ENCODE measurements around the gene TMEM95. TPM values are rescaled to one million over a fixed set of nuclear protein-coding genes. Genes with fewer than 3 reads are reported as not detected.
A peak's percentile ranks its signal among the peaks of the same experiment; 100 is the strongest.

The TMEM95 gene
- total and polyA plus RNA-seq, 2 of the 8 experiments (the other 6 are each of a cell fraction or from before 2014, with no cell fraction given): not detected

DNA sequence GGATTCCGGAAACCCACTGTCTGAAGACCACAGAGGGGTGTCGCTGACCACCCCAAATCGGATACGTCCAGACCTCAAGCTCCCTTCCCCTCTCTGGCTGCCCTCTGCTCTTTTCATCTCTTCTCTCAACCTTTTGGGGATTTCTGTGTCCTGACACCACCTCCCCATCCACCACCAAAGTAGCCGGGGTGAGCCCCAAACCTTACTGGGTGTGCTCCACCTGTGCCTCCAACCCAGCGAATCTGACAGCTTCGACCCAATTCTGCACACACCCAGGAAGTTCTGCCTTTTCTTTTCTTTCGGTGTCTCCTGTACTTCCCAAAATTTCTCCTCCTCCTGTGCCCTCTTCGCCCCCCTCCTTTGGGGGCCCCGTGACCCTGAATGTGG is 2.5 kb upstream of the TMEM95 start:
- no peak overlapping the region for H3K14ac ChIP-seq (ENCODE audit: insufficient read length)
- DNase-seq (ENCODE audit: low read depth in 1 of 2, low spot score in 2 of 2) (no peak), FAIRE-seq (no peak)
- no peaks in the 10 kb centered on the region for H3K36me3 ChIP-seq (ENCODE audit: control insufficient read depth in 2 of 4, insufficient read depth in 4 of 4, low read length in 3 of 4)
- H3K18ac ChIP-seq (ENCODE audit: extremely low read depth, low read length): peak overlapping the region; percentile 60
- H2BK20ac ChIP-seq (ENCODE audit: low read length): no peak overlapping the region
- no peaks in the 10 kb centered on the region for H3K79me1 ChIP-seq (ENCODE audit: low read depth, low read length)
- peaks cover 0 to 2% of the 10 kb centered on the region in 2 experiments for H4K20me1 ChIP-seq (replicated peaks in 1 of 2; ENCODE audit: control insufficient read depth in 1 of 2, insufficient read depth in 2 of 2, low read length in 2 of 2)
- peak overlapping the region; percentile 39 for H3K56ac ChIP-seq (replicated peaks; ENCODE audit: insufficient read length, low read depth, low read length)
- H3K9ac ChIP-seq (replicated peaks in 1 of 4; ENCODE audit: extremely low read depth in 1 of 4, low read depth in 3 of 4, low read length in 3 of 4): peak overlapping the region in 1 of 4 experiments; percentile 69; a peak in 2 of 7 replicates
- peak overlapping the region; percentile 57 for H3K4ac ChIP-seq (replicated peaks; ENCODE audit: insufficient read length, low read depth, low read length)
- H2BK12ac ChIP-seq (ENCODE audit: low read depth, low read length): no peak overlapping the region
- H2BK120ac ChIP-seq (replicated peaks; ENCODE audit: low read depth, low read length): no peak overlapping the region
- TF ChIP-seq CTCF (IDR thresholded peaks at IDR 0.05; ENCODE audit: control extremely low read depth in 1 of 3, insufficient read depth in 1 of 3, low read depth in 1 of 3, low read length in 3 of 3) (peak in 1 of 3 experiments; percentile 77; a peak in 2 of 4 replicates), CEBPB (IDR thresholded peaks at IDR 0.05; ENCODE audit: low read depth, low read length) (no peak), BCL11A (IDR thresholded peaks at IDR 0.05; ENCODE audit: low read depth in 2 of 2, low read length in 2 of 2) (no peak), TEAD4 (IDR thresholded peaks at IDR 0.05; ENCODE audit: low read depth, low read length) (peak; percentile 80; the same call in 1 of the 2 replicates), HDAC2 (IDR thresholded peaks at IDR 0.05; ENCODE audit: borderline replicate concordance in 1 of 2, low read depth in 2 of 2, low read length in 2 of 2) (no peak), TAF7 (optimal IDR thresholded peaks at IDR 0.05; ENCODE audit: borderline replicate concordance, low read depth, low read length) (no peak)
- H2BK15ac ChIP-seq (ENCODE audit: low read length): peak overlapping the region; percentile 81; the same call in 1 of the 2 replicates
- peak overlapping the region; percentile 92; the same call in 1 of the 2 replicates for H2BK5ac ChIP-seq (ENCODE audit: low read depth, low read length)
- no peaks in the 10 kb centered on the region for H3K27me3 ChIP-seq (replicated peaks in 1 of 4; ENCODE audit: control insufficient read depth in 3 of 4, extremely low read depth in 1 of 4, insufficient read depth in 3 of 4, low read length in 3 of 4)
- ChIA-PET CTCF (ENCODE audit: partially characterized antibody) (interaction anchor here (0.6 to 6.5 kb wide), 17 partner anchors 8 to 208 kb away, joined by 3 to 56 read pairs (median 5); partner anchors contain the start of genes ACAP1, PLSCR3, SENP3 and SLC2A4), POLR2A (ENCODE audit: partially characterized antibody) (interaction anchor here (0.7 to 7.8 kb wide), 12 partner anchors 15 to 131 kb away, joined by 3 to 91 read pairs (median 4); partner anchors contain the start of genes FGF11, GPS2, POLR2A and TMEM256)
- peak overlapping the region; percentile 86; the same call in 1 of the 2 replicates for H4K8ac ChIP-seq (ENCODE audit: extremely low read depth, insufficient read depth, low read length)
- no peak overlapping the region for H2AFZ ChIP-seq (ENCODE audit: low read length)
- H2AK5ac ChIP-seq (ENCODE audit: low read depth, low read length): no peak overlapping the region; the same call in 1 of the 2 replicates
- H3K23me2 ChIP-seq (ENCODE audit: low read depth, low read length): peaks cover 15% of the 10 kb centered on the region; the same call in 1 of the 2 replicates
- H4K5ac ChIP-seq (ENCODE audit: insufficient read length, low read depth, low read length): no peak overlapping the region
- no peak overlapping the region for H3K23ac ChIP-seq (ENCODE audit: insufficient read length)
- no peaks in the 10 kb centered on the region for H3K9me3 ChIP-seq (ENCODE audit: insufficient read depth in 2 of 2, low read depth in 1 of 2, low read length in 1 of 2)
- H3K4me2 ChIP-seq (ENCODE audit: insufficient read depth in 1 of 2, low read depth in 2 of 2, low read length in 2 of 2): peak overlapping the region; percentile 92 to 98
- no peaks in the 10 kb centered on the region for H3K79me2 ChIP-seq (ENCODE audit: control insufficient read depth in 1 of 2, insufficient read depth in 2 of 2, low read length in 2 of 2)
- peak overlapping the region; percentile 49; the same call in 1 of the 2 replicates for H3K27ac ChIP-seq (ENCODE audit: low read depth, low read length)
- peak overlapping the region; percentile 54 for H4K91ac ChIP-seq (replicated peaks; ENCODE audit: insufficient read length, low read length)
- peak overlapping the region; percentile 39 to 96 (median 84) for H3K4me3 ChIP-seq (ENCODE audit: extremely low read depth in 1 of 4, insufficient read depth in 2 of 4, low read depth in 3 of 4, low read length in 4 of 4)
- H3K4me1 ChIP-seq (replicated peaks in 1 of 4; ENCODE audit: control insufficient read depth in 3 of 4, insufficient read depth in 4 of 4, low read length in 3 of 4): peaks cover 0 to 19% (median 10%) of the 10 kb centered on the region in 4 experiments; a peak in 6 of 7 replicates
- 52% methylated on average over 8 of the region's 10 CpGs; no CpG with 5 or more reads in 1 of the 2 experiments for WGBS, 2 experiments (ENCODE audit: extremely low coverage in 1 of 2, insufficient coverage in 1 of 2, insufficient read length in 1 of 2, insufficient replicate concordance in 2 of 2, low coverage in 1 of 2, low lambda C conversion rate in 2 of 2, missing lambda C conversion rate in 1 of 2)

Data from H1 (cell line).